HG02798 (cell line): Measurements from ENCODE around the gene BPIFA1.

ENCODE experiments used
- ATAC-seq: cut with Tn5 transposase; IDR thresholded peaks from one replicate; pipeline ENCODE4 v1.9.1; 2021; ENCODE audit warnings: mild to moderate bottlenecking; ENCODE audit not compliant: unreplicated experiment, poor library complexity

The BPIFA1 gene

DNA sequence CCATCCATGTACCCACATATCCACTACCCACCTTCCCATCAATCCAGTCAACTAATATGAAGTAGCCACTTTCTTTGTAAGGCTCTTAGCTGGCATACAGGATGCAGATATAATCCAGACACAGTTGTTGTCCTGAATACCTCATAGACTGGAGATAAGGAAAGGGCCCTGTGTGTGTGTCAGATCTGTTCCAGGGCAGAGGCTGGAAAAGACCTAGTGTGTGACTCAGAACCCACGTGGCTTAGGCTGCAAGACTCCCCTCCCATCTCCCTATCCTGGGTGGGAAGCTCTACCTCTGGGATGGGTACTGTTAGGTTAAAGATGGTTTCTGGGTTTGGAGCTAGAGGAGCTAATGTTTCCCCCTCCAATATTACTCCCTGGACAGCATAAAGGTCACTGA, 3.6 kb downstream of the BPIFA1 start:
- no peak for ATAC-seq

GRCh38 chr20:33239979-33240736, 4.4 kb downstream of the BPIFA1 start:
- no peak for ATAC-seq

DNA sequence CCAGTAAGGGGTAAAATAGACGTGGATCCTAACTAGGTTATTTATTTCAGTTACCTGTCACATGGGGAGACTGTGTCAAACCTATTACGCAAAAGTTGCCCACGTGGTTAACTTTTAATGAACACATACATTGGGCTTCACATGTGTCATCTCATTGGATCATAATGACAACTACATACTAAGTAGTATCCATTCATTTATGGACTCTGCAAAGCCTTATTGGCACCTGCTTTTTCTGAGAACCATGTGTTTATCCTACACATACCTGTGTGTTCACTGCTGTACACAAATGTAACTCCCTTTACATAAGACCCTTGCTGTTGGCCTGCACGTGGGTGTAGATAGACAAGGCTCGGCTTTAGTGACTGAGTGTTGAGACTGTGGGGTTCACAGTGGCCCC, 5.1 kb downstream of the BPIFA1 start:
- no peak for ATAC-seq

DNA sequence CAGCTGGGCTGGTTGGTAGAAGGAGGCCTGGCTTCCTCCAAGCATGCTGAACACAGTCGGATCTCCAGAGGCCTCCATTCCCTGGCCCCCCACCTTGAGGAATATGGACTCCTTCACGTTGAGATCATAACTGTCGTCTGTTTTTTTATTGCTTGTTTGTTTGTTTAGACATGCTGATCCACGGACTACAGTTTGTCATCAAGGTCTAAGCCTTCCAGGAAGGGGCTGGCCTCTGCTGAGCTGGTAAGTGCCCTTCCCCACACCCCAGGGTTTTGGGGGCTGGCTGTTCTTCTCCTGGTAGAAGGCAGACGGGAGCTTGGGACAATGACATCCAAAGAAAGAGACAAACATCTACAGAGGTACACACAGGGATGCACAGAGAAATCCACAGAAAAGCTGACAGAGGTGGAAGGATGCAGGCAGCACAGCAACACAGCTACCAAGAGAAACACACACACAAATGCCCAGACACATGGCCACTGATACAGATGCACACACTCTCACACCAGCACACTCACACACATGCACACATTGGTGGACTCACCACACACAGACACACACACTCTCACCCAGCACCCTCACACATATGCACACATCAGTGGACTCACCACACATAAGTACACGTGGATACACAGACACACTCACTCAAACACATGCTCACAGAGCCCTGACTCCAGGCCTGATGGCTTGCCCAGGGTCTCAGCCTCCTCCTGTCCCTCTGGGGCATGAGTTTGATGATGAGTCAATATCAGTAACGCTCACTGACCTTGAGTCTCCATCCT, 6.7 kb downstream of the BPIFA1 start:
- ATAC-seq, result no peak

- ATAC-seq, result no peak
These were observed 10.3 kb downstream of the BPIFA1 start for GRCh38 chr20:33246077-33246476.

- ATAC-seq, result no peak
These were observed 13.7 kb downstream of the BPIFA1 start for GRCh38 chr20:33249456-33249855.

DNA sequence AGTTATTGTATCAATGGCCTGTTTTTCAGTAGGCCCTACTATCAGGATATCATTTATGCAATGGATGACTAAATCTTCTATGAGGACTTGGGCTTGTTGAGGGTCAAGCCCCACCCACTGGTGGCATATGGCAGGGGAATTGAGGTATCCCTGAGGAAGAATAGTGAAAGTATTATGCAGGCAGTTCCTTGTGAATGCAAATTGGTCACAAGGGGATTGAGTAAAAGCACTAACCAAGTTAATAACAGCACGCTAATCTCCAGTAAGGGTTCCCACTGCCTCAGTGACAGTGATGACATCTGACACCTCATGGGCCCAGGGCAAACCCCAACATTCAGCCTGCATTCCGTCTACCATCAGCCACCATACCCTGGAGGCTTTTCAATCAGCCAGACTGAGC, 14.9 kb downstream of the BPIFA1 start:
- no peak for ATAC-seq

DNA sequence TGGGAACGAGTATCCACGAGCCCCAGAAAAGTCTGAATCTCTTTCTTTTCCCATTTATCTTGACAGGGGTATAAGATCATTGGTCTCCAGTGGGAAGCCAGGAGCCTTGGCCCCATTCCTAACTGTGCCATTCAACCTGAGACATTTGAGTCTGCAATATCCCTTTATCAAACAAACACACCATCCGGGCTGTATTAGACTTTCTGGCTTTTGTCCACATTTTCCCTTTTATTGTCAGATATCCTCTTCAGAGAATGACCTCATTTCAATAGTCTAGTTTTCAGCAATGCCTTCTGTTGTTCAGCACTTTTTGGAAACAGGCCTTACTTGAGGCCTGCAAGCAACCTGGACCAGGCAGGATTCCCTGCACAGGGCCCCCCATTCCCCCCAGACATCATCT, 15.7 kb downstream of the BPIFA1 start:
- no peak for ATAC-seq

DNA sequence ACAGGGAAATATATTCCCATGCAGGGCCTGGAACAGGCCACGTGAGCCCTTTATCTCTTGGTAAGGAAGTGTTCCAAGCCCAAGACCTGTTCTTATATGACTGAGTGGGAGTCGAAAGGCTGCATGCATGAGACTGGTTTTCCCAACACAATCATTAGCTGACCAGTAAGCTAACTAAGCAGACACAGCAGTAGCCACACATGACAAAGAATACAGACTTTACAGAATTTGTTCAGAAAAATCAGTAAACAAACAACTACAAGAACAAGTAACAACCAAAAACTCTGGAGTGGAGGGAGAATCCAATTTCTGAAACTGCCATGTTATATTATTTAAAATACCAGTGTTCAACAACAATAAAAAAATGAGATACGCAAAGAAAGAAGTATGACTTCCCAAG, 16.7 kb downstream of the BPIFA1 start:
- no peak for ATAC-seq

- no peak for ATAC-seq
These were observed 19.2 kb downstream of the BPIFA1 start for GRCh38 chr20:33255005-33255404.

DNA sequence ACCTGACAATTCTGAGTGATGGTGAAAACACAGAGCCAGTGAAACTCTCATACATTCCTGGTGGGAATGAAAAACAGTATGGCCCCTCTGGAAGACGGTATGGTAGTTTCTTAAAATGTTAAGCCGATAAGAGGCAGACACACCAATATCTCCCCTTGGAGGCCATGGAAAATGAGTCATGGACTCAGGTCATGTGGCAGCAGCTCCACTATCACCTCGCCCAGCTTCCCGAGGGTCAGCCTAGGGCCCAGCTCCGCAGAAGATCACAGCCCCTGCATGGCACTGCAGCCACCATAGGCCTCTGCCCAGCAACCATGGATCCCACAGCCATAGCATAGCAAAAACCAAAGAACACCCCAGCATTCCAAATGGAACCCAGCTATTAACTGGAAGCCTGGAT, 21.4 kb downstream of the BPIFA1 start:
- ATAC-seq, result no peak

GRCh38 chr20:33259371-33259770, 23.6 kb downstream of the BPIFA1 start:
- ATAC-seq, result no peak

GRCh38 chr20:33261465-33261864, 25.7 kb downstream of the BPIFA1 start:
- no peak for ATAC-seq

DNA sequence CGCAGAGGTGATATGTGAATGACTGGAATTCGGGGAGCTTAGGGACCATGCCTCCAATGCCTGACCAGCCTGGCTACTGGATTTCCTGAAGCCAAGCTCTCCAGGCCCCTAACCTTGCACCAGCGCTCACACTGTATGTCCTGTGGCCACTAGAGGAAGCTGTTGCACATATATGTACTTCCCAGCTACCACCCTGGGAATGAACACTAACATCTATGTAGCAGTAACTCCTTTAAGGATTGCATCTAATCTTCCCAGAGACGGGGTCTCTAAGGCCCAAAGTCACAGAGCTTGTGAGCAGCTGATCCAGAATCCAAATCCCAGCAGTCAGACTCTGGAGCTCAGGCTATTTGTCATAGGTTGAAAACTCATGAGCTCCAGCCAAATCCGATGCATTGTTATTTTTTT, 26.9 kb downstream of the BPIFA1 start:
- ATAC-seq, result no peak

DNA sequence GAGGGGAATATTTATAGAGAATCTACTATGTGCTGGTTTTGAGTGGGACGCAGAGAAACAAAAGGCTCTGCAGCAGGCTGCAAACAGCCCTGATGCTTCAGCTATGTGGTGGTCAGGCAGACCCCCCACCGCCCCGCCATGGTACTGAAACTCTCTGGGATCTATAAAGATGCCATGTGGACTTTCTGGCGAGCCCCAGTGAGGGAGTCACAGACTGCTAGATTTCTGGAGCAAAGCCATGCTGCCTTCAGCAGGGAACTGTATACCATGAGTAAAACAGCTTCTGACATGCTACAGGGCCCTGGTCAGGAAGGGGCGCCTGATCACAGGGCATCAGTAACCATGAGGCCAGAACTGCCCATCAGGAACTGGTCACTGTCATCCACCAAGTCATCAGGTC, 28.0 kb downstream of the BPIFA1 start:
- no peak for ATAC-seq

- no peak for ATAC-seq
These were observed 31.9 kb downstream of the BPIFA1 start for GRCh38 chr20:33267701-33268100.

DNA sequence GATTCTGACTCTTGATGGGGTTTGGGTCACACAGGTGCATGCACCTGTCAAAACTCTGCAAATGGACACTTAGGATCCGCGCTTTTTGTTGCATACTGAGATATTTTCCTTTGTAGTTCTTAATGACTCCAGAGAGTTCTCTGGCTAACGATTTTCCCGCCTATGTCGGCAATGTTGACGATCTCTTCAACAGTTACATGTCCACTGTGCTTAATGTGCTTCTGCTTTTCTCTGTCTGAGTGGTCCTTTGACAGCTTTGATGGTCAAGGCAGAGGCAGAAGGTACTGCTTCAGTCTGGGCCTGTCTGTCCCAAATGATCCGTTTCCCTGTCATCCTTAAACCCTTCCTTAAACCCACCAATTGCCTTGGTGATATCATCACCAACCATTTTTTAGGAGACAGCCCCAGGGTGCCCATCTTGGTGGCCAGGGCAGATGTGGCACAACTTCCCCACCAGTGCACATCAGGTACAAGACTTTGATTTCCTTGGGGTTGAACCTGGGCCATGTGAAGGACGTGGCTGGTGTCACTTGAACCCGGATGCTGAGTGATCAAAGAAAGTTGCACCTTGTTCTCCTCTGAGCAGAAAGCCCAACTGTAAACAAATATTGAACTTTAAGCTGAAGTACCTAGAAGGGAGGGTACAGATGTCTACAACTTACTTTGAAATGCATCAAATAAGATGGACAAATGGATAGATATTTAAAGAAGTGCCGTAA, 36.5 kb downstream of the BPIFA1 start:
- no peak for ATAC-seq

- no peak for ATAC-seq
These were observed 37.5 kb downstream of the BPIFA1 start for GRCh38 chr20:33273117-33273851.

GRCh38 chr20:33275215-33275614, 39.4 kb downstream of the BPIFA1 start:
- no peak for ATAC-seq

- ATAC-seq, result no peak
These were observed 40.1 kb downstream of the BPIFA1 start for GRCh38 chr20:33275871-33276270.
